ENCODE results near the gene LHFPL2.

LHFPL2 gene

GRCh38 chr5:78562714-78563330 lies 85.8 kb downstream of the LHFPL2 start:
- no peak for DNase-seq

GRCh38 chr5:78562001-78562400 lies 86.6 kb downstream of the LHFPL2 start:
- no peak for DNase-seq

GRCh38 chr5:78561261-78561660 lies 87.3 kb downstream of the LHFPL2 start:
- no peak for DNase-seq

GRCh38 chr5:78560000-78560855 lies 88.3 kb downstream of the LHFPL2 start:
- peak; percentile 80 for DNase-seq

- no peak for DNase-seq
Observed at GRCh38 chr5:78557601-78558000, 91.0 kb downstream of the LHFPL2 start.

GRCh38 chr5:78555870-78556269 lies 92.7 kb downstream of the LHFPL2 start:
- DNase-seq: no peak

GRCh38 chr5:78554670-78555069 lies 93.9 kb downstream of the LHFPL2 start:
- no peak for DNase-seq

GRCh38 chr5:78553580-78554353 lies 94.8 kb downstream of the LHFPL2 start:
- DNase-seq: no peak

- DNase-seq: peak; percentile 12
Observed at GRCh38 chr5:78552729-78553342, 95.7 kb downstream of the LHFPL2 start.

- DNase-seq: no peak
Observed at GRCh38 chr5:78550891-78551290, 97.7 kb downstream of the LHFPL2 start.

- no peak for DNase-seq
Observed at GRCh38 chr5:78549043-78549442, 99.5 kb downstream of the LHFPL2 start.

GRCh38 chr5:78547731-78548615 lies 100.6 kb downstream of the LHFPL2 start:
- no peak for DNase-seq

GRCh38 chr5:78547183-78547582 lies 101.4 kb downstream of the LHFPL2 start:
- no peak for DNase-seq

- no peak for DNase-seq
Observed at GRCh38 chr5:78546276-78546996, 102.1 kb downstream of the LHFPL2 start.

- no peak for DNase-seq
Observed at GRCh38 chr5:78545406-78545805, 103.2 kb downstream of the LHFPL2 start.

- DNase-seq: peak; percentile 38
Observed at GRCh38 chr5:78544561-78545201, 103.9 kb downstream of the LHFPL2 start.

- no peak for DNase-seq
Observed at GRCh38 chr5:78543916-78544315, 104.7 kb downstream of the LHFPL2 start.

- no peak for DNase-seq
Observed at GRCh38 chr5:78543292-78543691, 105.3 kb downstream of the LHFPL2 start.

GRCh38 chr5:78542321-78542840 lies 106.2 kb downstream of the LHFPL2 start:
- DNase-seq: no peak

- no peak for DNase-seq
Observed at GRCh38 chr5:78541086-78541654, 107.4 kb downstream of the LHFPL2 start.

All from activated CD4-positive, alpha-beta T cell treated with anti-CD3 and anti-CD28 coated beads, Interleukin-10, Interleukin-2, amounts not matched to agents 100 ng/mL and 50 ng/mL, durations not matched to agents 16 hours and 8 hours (primary cell).